ENCODE measurements around the gene TBX10. TPM values are rescaled to one million over a fixed set of nuclear protein-coding genes. Genes with fewer than 3 reads are reported as not detected.

Gene TBX10
- total RNA-seq, 4 donors from 2014 or later: not detected

DNA sequence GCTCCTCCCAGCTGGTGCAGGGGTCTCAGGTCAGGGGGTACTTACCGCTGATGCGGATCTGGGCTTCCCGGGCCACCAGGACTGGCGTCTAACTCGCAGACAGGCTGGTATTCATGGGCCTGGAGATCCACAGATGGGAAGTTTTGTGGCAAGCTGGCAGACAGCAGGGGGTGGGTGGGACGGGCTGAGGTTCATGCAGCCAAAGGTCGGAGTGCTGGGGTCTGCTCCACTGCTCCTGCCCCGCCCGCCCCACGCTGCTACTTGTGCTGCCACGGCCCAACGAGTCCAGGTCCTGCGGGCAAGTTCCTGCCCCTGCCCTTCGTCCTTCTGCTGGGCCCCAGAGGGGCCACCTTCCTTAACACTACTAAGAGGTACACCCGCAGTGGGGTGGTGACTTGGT is 7.9 kb upstream of the TBX10 start:
- no peaks in the 10 kb centered on the region for H3K9me3 ChIP-seq
- peaks cover 0 to 4% of the 10 kb centered on the region in 2 donors for H3K4me1 ChIP-seq
- H3K27me3 ChIP-seq: no peaks in the 10 kb centered on the region
- no peaks in the 10 kb centered on the region for H3K36me3 ChIP-seq
- WGBS, 2 donors: 27 to 42% methylated on average over 6 to 15 of the region's 15 CpGs
- no peak for DNase-seq
- TF ChIP-seq, protein P1, sequence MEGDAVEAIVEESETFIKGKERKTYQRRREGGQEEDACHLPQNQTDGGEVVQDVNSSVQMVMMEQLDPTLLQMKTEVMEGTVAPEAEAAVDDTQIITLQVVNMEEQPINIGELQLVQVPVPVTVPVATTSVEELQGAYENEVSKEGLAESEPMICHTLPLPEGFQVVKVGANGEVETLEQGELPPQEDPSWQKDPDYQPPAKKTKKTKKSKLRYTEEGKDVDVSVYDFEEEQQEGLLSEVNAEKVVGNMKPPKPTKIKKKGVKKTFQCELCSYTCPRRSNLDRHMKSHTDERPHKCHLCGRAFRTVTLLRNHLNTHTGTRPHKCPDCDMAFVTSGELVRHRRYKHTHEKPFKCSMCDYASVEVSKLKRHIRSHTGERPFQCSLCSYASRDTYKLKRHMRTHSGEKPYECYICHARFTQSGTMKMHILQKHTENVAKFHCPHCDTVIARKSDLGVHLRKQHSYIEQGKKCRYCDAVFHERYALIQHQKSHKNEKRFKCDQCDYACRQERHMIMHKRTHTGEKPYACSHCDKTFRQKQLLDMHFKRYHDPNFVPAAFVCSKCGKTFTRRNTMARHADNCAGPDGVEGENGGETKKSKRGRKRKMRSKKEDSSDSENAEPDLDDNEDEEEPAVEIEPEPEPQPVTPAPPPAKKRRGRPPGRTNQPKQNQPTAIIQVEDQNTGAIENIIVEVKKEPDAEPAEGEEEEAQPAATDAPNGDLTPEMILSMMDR (IDR thresholded peaks at IDR 0.05): no peak
- no peak for TF ChIP-seq POLR2A (IDR thresholded peaks at IDR 0.05)
- intact Hi-C loops (cut with DNase I): no loop called here
- H3K4me3 ChIP-seq (replicated peaks in 1 of 3): no peak overlapping the region
- no peak overlapping the region for H3K27ac ChIP-seq

DNA sequence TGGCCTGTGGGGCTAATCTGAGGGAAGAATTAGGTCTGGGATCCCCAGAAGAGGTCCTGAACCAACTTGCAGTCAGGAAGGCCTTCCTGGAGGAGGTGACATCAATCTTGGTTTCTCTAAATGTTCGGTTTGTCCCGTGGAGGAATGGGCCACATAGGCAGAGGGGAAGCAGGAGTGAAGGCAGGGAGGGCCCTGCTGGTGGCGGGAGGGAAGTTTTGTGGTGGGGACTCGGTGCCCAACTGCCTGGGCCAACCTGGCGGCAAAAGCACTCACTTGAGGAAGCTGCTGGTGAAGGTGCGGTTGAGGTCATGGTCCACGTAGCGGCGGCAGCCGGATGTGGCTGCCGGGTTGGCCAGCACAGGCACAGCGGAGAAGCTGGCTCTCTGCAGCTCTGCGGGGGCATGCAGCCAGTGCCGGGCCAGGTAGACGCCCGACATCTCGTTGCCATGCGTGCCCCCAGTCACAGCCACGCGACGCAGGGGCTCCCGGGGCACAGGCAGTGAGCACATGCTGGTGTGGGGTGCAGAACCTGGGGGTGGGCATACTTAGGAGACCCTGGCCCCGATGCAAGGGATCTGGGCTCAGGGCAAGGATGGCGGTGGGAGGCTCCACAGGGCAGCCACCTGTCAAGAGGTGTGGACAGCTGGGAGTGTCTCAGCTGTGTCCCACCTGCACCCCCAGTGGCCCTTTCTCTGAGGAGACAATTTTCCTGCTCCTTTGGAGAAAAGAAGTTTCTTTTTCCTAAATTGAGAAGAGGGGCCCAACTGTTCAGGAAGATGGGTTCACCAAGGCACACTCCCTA is 7.2 kb upstream of the TBX10 start:
- 76 to 92% methylated on average over 19 to 24 of the region's 24 CpGs for WGBS, 2 donors
- Histone ChIP-seq H3K4me3 (replicated peaks in 1 of 3) (no peak overlapping the region), H3K9me3 (no peaks in the 10 kb centered on the region), H3K4me1 (peaks cover 0 to 4% of the 10 kb centered on the region in 2 donors), H3K27ac (no peak overlapping the region), H3K27me3 (no peaks in the 10 kb centered on the region), H3K36me3 (no peaks in the 10 kb centered on the region)
- TF ChIP-seq POLR2A (IDR thresholded peaks at IDR 0.05): no peak
- TF ChIP-seq, protein P1 (IDR thresholded peaks at IDR 0.05): no peak
- no peak for DNase-seq
- intact Hi-C loops (cut with DNase I): no loop called here

DNA sequence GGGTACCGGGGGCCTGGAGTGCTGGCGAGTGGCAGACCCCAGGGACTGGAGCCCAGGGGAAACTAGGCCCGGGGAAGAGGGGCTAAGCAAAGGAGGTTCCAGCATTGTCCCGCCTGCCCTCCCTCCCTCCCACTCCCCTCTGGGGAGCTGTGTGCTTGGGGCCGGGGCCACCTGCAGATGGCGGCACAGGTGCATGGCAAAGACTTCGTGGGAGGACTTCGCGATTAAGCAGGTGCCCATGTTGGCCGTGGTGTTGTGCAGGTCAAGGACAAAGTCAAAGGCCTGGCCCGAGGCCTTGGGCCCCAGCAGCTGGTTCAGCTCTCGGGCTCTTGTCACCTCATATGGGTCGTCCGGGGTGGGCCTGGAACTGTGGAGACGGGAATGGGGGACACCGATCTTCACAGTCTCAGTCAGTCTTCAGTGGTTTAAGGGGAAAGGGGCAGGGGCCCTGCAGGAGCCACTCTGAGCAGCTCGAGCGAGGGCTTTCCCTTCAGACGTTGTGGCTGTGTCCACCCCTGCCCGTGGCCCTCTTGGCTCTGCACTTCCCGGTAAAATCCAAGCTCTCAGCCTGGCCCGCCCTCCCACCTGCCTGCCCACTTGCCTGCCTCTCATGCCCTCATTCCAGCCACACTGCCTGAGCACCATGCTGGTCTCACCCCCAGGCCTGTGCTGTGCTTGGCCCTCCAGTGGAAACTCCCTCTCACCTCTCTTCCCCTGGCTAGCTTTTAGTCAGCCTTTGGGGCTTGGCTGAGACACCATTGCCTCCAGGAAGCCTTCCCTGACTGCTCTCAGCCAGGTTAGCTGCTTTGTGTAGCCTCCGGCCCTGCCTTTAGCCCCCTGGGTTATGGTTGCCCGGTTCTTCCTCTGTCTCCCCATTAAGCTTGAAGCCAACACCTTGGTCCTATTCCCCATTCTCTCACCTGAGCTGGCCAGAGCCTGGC is 6.2 kb upstream of the TBX10 start:
- no peak overlapping the region for H3K27ac ChIP-seq
- TF ChIP-seq, protein P1 (IDR thresholded peaks at IDR 0.05): no peak
- no peak for TF ChIP-seq POLR2A (IDR thresholded peaks at IDR 0.05)
- WGBS, 2 donors: 75 to 77% methylated on average over 14 to 20 of the region's 24 CpGs

DNA sequence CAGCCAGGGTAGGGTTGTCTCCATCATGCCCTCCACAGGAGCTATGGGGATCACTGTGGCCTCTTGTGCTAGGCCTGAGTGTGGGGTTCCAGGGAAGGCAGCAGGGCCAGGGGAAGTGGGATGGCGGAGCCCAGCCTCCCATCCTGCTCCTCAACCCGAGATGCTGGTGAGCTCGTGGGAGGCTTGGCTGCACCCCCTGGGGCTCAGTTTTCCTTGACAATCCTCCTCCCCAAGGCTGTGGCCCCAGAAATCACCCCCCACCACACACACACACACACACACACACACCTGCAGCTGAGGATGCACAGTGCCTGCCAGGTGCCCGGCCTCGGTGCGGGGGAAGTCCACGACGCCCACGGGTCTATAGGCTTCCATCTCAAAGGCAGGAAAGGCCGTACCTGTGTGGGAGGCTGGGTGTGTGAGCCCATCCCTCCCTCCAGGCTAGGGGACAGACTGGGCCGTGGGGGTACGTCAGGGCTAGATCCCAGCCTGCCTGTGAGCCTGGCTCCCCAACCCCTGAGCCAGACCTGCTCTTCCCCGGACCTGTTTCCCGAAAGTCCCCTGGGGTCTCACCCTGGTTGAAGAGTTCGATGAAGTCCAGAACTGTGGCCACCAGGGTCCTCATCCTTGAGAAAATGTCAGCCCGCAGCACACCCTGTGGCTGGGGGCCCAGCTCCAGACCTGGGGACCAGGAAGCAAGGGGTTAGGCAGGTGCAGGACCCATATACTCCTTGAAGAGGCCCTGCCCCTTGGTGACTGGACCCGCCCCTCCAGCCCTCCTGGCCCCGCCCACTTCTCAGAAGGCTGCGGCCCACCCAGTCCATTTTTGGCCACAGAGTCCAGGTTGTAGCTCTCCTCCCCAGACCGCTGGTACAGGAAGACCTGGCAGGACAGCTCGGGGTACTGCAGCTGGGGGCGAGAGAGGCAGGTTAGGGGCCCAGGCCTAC is 5.2 kb upstream of the TBX10 start:
- Histone ChIP-seq H3K9me3 (no peaks in the 10 kb centered on the region), H3K27me3 (no peaks in the 10 kb centered on the region), H3K36me3 (no peaks in the 10 kb centered on the region), H3K4me1 (peaks cover 0 to 4% of the 10 kb centered on the region in 2 donors), H3K27ac (no peak overlapping the region), H3K4me3 (replicated peaks in 1 of 3) (no peak overlapping the region)
- DNase-seq: no peak
- TF ChIP-seq, protein P1 (IDR thresholded peaks at IDR 0.05): no peak
- TF ChIP-seq POLR2A (IDR thresholded peaks at IDR 0.05): no peak
- WGBS, 2 donors: 91 to 97% methylated on average over 13 to 14 of the region's 22 CpGs
- intact Hi-C loops (cut with DNase I): no loop called here

More for the DNA sequence above, 6.2 kb upstream of the TBX10 start:
- Histone ChIP-seq H3K9me3 (no peaks in the 10 kb centered on the region), H3K4me1 (peaks cover 0 to 4% of the 10 kb centered on the region in 2 donors), H3K36me3 (no peaks in the 10 kb centered on the region), H3K4me3 (replicated peaks in 1 of 3) (no peak overlapping the region), H3K27me3 (no peaks in the 10 kb centered on the region)
- intact Hi-C loops (cut with DNase I): no loop called here
- DNase-seq: no peak
